GM12874 (cell line): ENCODE results near the gene CCNL1.

Source experiments
- TF ChIP-seq, protein P1 (sequence below): IDR thresholded peaks from 2 replicates; pipeline ENCODE4 v1.5.1; 2011; ENCODE audit warnings: low read depth, mild to moderate bottlenecking, control low read depth, low read length, moderate library complexity; ENCODE audit not compliant: insufficient read depth

The CCNL1 gene

GRCh38 chr3:157101486-157101885, 58.5 kb downstream of the CCNL1 start:
- TF ChIP-seq, protein P1, sequence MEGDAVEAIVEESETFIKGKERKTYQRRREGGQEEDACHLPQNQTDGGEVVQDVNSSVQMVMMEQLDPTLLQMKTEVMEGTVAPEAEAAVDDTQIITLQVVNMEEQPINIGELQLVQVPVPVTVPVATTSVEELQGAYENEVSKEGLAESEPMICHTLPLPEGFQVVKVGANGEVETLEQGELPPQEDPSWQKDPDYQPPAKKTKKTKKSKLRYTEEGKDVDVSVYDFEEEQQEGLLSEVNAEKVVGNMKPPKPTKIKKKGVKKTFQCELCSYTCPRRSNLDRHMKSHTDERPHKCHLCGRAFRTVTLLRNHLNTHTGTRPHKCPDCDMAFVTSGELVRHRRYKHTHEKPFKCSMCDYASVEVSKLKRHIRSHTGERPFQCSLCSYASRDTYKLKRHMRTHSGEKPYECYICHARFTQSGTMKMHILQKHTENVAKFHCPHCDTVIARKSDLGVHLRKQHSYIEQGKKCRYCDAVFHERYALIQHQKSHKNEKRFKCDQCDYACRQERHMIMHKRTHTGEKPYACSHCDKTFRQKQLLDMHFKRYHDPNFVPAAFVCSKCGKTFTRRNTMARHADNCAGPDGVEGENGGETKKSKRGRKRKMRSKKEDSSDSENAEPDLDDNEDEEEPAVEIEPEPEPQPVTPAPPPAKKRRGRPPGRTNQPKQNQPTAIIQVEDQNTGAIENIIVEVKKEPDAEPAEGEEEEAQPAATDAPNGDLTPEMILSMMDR: no peak

DNA sequence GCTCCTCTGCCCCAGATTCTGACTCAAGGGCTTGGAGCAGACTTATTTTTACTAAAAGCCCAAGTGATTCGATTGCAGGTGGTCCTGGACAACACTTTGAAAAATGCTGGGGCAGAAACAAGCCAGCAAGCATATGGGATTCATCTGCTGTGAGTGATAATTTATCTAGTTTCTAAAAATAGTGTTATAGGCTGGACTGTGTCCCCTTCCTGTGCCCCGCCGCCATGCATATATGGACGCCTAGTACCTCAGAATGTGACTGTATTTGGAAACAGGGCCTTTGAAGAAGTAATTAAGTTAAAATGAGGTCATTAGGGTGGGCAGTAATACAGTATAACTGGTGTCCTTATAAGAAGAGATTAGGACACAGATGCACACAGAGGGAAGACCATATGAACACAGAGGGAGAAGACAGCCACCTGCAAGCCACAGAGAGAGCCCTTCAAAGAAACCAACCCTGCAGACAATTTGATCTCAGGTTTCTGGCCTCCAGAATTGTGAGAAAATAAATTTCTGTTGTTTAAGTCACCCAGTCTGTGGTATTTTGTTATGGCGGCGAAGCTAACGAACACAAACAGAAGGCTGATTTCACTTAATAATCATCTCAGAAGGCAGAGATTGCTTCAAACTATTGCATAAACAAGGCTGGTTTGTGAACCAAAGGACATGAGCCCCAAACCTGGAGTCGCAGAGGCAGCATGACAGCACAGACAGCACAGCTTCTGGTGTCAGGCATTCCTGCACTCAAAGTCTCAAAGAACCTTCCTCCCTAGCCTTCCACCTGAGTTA, 59.1 kb downstream of the CCNL1 start:
- TF ChIP-seq, protein P1: no peak

DNA sequence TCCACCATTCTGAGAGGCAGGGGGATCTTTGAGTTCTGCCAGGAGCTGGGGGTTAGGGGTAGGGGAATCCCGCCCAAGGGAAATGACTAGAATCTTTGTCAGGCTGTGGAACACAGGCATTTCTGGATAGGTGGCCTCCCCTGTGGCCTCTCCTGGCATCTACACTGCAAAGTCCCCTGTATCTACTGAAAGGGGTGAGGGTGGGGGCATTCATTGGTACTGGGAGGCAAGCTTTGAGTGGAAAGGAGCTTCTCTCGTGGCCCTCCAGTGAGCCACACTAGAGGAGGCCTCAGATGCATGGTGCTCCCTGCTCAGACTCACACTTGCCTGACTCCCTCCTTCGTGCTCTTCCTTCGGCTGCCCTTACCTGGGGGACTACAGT, 59.9 kb downstream of the CCNL1 start:
- TF ChIP-seq, protein P1: no peak

- TF ChIP-seq, protein P1: no peak
These were observed 60.4 kb downstream of the CCNL1 start for GRCh38 chr3:157099326-157100095.

GRCh38 chr3:157098823-157099185, 61.1 kb downstream of the CCNL1 start:
- TF ChIP-seq, protein P1: no peak

DNA sequence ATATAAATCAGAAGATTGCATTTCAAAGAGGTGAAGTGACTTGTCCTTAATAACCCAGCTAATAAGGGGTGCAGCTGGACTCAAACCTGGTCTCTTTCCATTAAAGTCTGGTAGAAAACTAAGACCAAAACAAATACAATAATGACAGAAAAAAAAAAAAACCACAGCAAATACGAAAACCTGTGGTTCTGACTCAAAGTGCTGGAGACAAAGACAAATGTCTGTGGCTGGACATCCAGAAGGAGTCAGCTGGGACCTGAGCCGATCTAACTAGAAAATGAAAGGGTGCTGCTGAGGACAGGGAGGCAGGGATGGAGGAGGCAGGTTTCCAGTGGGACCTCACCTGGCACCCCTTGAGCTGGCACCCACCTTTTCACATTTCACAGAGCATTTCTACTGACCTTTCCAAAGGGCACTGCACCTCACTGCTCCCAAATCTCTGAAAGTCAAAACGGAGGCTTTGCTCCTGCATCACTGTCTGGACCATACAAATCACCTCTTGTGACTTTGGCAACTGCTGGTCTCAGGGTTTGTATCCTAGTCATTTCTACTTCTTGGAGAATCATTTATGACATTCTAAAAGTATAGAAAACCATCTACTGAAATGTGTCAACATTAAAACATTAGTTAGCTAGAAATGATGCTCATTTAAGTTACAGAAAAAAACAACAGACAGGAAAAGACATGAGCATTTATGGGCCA, 61.7 kb downstream of the CCNL1 start:
- TF ChIP-seq, protein P1: no peak
